ENCODE data around the gene FES. TPM values are rescaled to one million over a fixed set of nuclear protein-coding genes. Genes with fewer than 3 reads are reported as not detected.
A peak's percentile ranks its signal among the peaks of the same experiment; 100 is the strongest.

The FES gene
- total RNA-seq, 4 donors from 2014 or later = 4.7 to 37.1 (median 20.5) TPM

GRCh38 chr15:90929246-90930019, 45.1 kb downstream of the FES start:
- DNase-seq = peak in 1 of 3 donors; percentile 26
- peaks cover 3 to 22% (median 9%) of the 10 kb centered on the region in 4 donors for H3K4me1 ChIP-seq

GRCh38 chr15:90930861-90931574, 46.7 kb downstream of the FES start:
- DNase-seq = no peak
- peaks cover 3 to 32% (median 12%) of the 10 kb centered on the region in 4 donors for H3K4me1 ChIP-seq
- no peak for TF ChIP-seq POLR2A (IDR thresholded peaks at IDR 0.05)
- peak overlapping the region in 3 of 4 donors; percentile 59 to 86 (median 60) for H3K4me3 ChIP-seq
- H3K27me3 ChIP-seq = no peaks in the 10 kb centered on the region
- peak overlapping the region; percentile 94 to 97 (median 96) for H3K27ac ChIP-seq
- H3K36me3 ChIP-seq = no peaks in the 10 kb centered on the region
- no peaks in the 10 kb centered on the region for H3K9me3 ChIP-seq

More at GRCh38 chr15:90929246-90930019, 45.1 kb downstream of the FES start:
- Histone ChIP-seq H3K27me3 (no peaks in the 10 kb centered on the region), H3K27ac (peak overlapping the region; percentile 94 to 97 (median 96)), H3K36me3 (no peaks in the 10 kb centered on the region), H3K4me3 (peak overlapping the region; percentile 56 to 65 (median 60)), H3K9me3 (no peaks in the 10 kb centered on the region)
- no peak for TF ChIP-seq CTCF (IDR thresholded peaks at IDR 0.05)

- Histone ChIP-seq H3K27me3 (no peaks in the 10 kb centered on the region), H3K36me3 (no peaks in the 10 kb centered on the region), H3K4me1 (peaks cover 3 to 37% (median 15%) of the 10 kb centered on the region in 4 donors), H3K9me3 (no peaks in the 10 kb centered on the region), H3K27ac (peak overlapping the region; percentile 94 to 97 (median 96)), H3K4me3 (peak overlapping the region; percentile 60 to 86 (median 76))
- DNase-seq = no peak
- TF ChIP-seq CTCF (IDR thresholded peaks at IDR 0.05) = no peak
- no peak for TF ChIP-seq POLR2A (IDR thresholded peaks at IDR 0.05)
These were observed 47.2 kb downstream of the FES start for GRCh38 chr15:90931575-90931827.

- H3K4me1 ChIP-seq = peaks cover 3 to 43% (median 15%) of the 10 kb centered on the region in 4 donors
- peak within 1 kb of the TSS; percentile 60 to 86 (median 76) for H3K4me3 ChIP-seq
- no peaks in the 10 kb centered on the region for H3K27me3 ChIP-seq
- H3K9me3 ChIP-seq = no peaks in the 10 kb centered on the region
- no peaks in the 10 kb centered on the region for H3K36me3 ChIP-seq
- TF ChIP-seq CTCF (IDR thresholded peaks at IDR 0.05) (peak; percentile 67 to 97 (median 94)), POLR2A (IDR thresholded peaks at IDR 0.05) (peak; percentile 63 to 90)
- H3K27ac ChIP-seq = peak within 1 kb of the TSS; percentile 94 to 97 (median 96)
- peak; percentile 91 to 96 (median 95) for DNase-seq
These were observed 47.7 kb downstream of the FES start, which contains the start of gene HDDC3 for GRCh38 chr15:90931828-90932659. HDDC3 (minus strand) TSS chr15:90932549; CDS start chr15:90932540, 9 bp downstream.

GRCh38 chr15:90932660-90932991, 48.3 kb downstream of the FES start:
- TF ChIP-seq POLR2A (IDR thresholded peaks at IDR 0.05) (no peak), CTCF (IDR thresholded peaks at IDR 0.05) (no peak)
- H3K4me3 ChIP-seq = peak overlapping the region; percentile 60 to 86 (median 76)
- peaks cover 3 to 44% (median 15%) of the 10 kb centered on the region in 4 donors for H3K4me1 ChIP-seq
- H3K9me3 ChIP-seq = no peaks in the 10 kb centered on the region
- no peaks in the 10 kb centered on the region for H3K27me3 ChIP-seq
- H3K27ac ChIP-seq = peak overlapping the region; percentile 94 to 97 (median 96)
- DNase-seq = no peak
- peaks cover 0 to 3% (median 0%) of the 10 kb centered on the region in 3 donors for H3K36me3 ChIP-seq

Measured in Peyer's patch (tissue), 4 donors.